Left ventricle myocardium inferior (tissue), 1 donor: ENCODE data around the gene PEMT. TPM values are rescaled to one million over a fixed set of nuclear protein-coding genes. Genes with fewer than 3 reads are reported as not detected.

Source experiments
- DNase-seq: peaks from one replicate; pipeline ENCODE4 v3.0.0-alpha.2; 2020
- H3K27ac ChIP-seq: fragments of 200-600 bp; replicated peaks from 2 replicates; pipeline ENCODE4 v1.8.0; 2021
- H3K27me3 ChIP-seq: fragments of 200-600 bp; 2 replicates; pipeline ENCODE4 v1.8.0; 2021; ENCODE audit warnings: low read depth
- H3K36me3 ChIP-seq: fragments of 200-600 bp; 2 replicates; pipeline ENCODE4 v1.8.0; 2021
- H3K4me1 ChIP-seq: fragments of 200-600 bp; 2 replicates; pipeline ENCODE4 v1.8.0; 2021
- H3K4me3 ChIP-seq: fragments of 200-600 bp; 2 replicates; pipeline ENCODE4 v1.8.0; 2021; ENCODE audit warnings: mild to moderate bottlenecking, moderate library complexity
- H3K9me3 ChIP-seq: fragments of 200-600 bp; replicated peaks from 2 replicates; pipeline ENCODE4 v1.8.0; 2021
- CTCF ChIP-seq: fragments of 200-600 bp; IDR thresholded peaks from 2 replicates; pipeline ENCODE4 v1.8.0; 2021; ENCODE audit warnings: antibody characterized with exemption, mild to moderate bottlenecking, borderline replicate concordance
- intact Hi-C: fragments of 100-400 bp; cut with micrococcal nuclease; formaldehyde crosslinking; loops from one replicate; pipeline ENCODE4 v1.11.0; 2022
- total RNA-seq: library from RNA; stranded (reverse); fragmentation: NEBNext Ultra II Directional; extraction: Animal tissue kit (Norgen Biotek cat#: 25700); gene quantifications from one replicate; pipeline ENCODE4 v1.2.1, GENCODE V29; 2021
- donor health status: DM: no; HTN: yes; CAD: no; lungs with severe emphysema.

The PEMT gene
- total RNA-seq, 1 donor from 2014 or later, result 18.8 TPM

DNA sequence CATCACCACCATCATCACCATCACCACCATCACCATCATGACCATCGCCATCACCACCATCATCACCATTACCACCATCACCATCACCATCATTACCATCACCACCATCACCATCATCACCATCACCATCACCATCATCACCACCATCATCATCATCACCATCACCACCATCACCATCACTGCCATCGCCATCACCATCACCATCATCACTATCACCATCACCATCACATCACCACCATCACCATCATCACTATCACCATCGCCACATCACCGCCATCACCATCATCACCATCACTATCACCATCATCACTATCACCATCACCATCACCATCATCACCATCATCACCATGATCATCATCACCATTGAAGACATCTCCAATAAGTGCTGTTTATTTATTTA lies 131.5 kb downstream of the PEMT start:
- intact Hi-C loops, result no loop called here
- Histone ChIP-seq H3K27ac (no peak overlapping the region), H3K36me3 (no peaks in the 10 kb centered on the region), H3K4me3 (no peak overlapping the region), H3K9me3 (no peaks in the 10 kb centered on the region), H3K4me1 (no peaks in the 10 kb centered on the region), H3K27me3 (no peaks in the 10 kb centered on the region)
- no peak for DNase-seq
- no peak for TF ChIP-seq CTCF

DNA sequence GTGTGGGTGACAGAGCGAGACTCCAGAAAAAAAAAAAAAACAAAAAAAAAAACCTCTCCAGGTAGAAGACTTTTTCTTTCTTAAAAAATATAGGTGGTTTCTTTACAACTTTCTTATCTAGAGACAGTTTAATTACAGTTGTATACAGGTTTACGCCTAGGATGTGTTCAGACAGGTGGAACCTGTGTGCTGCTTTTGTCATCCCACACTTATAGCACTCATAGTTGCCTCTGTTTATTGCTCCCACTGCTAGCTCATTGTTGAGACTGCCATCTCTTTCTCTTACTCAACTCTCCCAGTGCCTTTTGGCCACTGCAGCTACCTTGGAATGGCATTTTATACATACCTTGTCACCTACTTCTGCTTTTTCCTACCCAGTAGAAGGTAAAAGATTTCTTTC lies 133.8 kb downstream of the PEMT start:
- no peaks in the 10 kb centered on the region for H3K4me1 ChIP-seq
- H3K27ac ChIP-seq, result no peak overlapping the region
- no peaks in the 10 kb centered on the region for H3K27me3 ChIP-seq
- H3K36me3 ChIP-seq, result no peaks in the 10 kb centered on the region
- H3K9me3 ChIP-seq, result no peaks in the 10 kb centered on the region
- H3K4me3 ChIP-seq, result no peak overlapping the region
- no peak for DNase-seq
- intact Hi-C loops, result no loop called here
- no peak for TF ChIP-seq CTCF

DNA sequence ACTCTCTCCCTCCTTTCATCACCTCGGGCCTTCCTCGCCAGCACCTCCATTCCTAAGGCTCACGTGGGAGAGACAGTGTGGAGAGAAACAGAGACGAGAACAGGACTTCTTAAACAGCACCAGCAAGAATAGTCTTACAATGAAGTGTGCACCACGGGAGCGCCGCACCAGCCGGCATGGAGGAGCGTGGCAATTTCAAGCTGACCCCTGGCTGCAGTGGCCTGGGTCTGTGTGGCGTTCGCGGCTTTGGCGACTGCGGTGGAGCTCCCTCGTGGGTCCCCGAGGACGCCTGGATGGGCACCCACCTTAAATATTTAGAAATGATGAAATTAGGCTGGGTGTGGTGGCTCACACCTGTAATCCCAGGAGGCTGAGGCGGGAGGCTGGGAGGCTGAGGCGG lies 135.3 kb downstream of the PEMT start:
- H3K4me3 ChIP-seq, result no peak overlapping the region
- no peaks in the 10 kb centered on the region for H3K36me3 ChIP-seq
- H3K9me3 ChIP-seq, result no peaks in the 10 kb centered on the region
- intact Hi-C loops, result no loop called here
- H3K27ac ChIP-seq, result no peak overlapping the region
- TF ChIP-seq CTCF, result no peak
- DNase-seq, result no peak
- H3K4me1 ChIP-seq, result no peaks in the 10 kb centered on the region
- H3K27me3 ChIP-seq, result no peaks in the 10 kb centered on the region

Other genes with a start within 250 kb of the PEMT start
- 34.1 TPM for gene MED9, start 114.7 kb downstream of the PEMT start, total RNA-seq
- gene RASD1, start 95.3 kb downstream of the PEMT start, total RNA-seq, result 25.4 TPM
- 22.5 TPM for gene RAI1, start 89.8 kb upstream of the PEMT start, total RNA-seq
- gene SREBF1, start 245.3 kb upstream of the PEMT start, total RNA-seq, result 10.2 TPM